Measurements from ENCODE around the gene SDF4.

DNA sequence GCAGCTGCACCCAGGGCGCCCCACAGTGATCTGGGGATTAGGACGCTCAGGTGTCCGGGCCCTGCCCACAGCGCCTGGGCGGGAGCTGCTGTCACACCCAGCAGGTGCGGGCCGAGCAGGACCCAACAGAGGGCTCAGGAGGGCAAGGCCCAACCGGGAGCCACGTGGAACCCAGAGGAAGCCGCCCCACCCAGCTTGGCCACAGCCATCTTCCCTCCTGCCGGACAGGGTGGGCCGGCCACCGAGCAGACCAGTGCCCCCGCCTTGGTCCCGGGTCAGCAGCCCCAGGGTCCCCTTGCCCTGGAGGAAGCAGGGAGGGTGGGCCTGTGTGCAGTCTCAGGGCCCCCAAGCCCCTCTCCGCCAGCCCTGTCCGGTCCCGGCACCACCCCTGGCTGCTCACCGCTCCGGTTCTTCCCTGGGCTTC lies 64.4 kb downstream of the SDF4 start:
- TF ChIP-seq, protein P1, sequence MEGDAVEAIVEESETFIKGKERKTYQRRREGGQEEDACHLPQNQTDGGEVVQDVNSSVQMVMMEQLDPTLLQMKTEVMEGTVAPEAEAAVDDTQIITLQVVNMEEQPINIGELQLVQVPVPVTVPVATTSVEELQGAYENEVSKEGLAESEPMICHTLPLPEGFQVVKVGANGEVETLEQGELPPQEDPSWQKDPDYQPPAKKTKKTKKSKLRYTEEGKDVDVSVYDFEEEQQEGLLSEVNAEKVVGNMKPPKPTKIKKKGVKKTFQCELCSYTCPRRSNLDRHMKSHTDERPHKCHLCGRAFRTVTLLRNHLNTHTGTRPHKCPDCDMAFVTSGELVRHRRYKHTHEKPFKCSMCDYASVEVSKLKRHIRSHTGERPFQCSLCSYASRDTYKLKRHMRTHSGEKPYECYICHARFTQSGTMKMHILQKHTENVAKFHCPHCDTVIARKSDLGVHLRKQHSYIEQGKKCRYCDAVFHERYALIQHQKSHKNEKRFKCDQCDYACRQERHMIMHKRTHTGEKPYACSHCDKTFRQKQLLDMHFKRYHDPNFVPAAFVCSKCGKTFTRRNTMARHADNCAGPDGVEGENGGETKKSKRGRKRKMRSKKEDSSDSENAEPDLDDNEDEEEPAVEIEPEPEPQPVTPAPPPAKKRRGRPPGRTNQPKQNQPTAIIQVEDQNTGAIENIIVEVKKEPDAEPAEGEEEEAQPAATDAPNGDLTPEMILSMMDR (conservative IDR thresholded peaks at IDR 0.05 in 1 of 2, IDR thresholded peaks at IDR 0.05 in 1 of 2; ENCODE audit: low read depth in 1 of 2, low read length in 2 of 2), result no peak
- no peak for TF ChIP-seq EZH2 (IDR thresholded peaks at IDR 0.05; ENCODE audit: low read length, missing control alignments)

Measured in fibroblast of lung (primary cell).